NCI-H1092 (cell line): ENCODE measurements around the gene KRT79.

Experiments
- DNase-seq: peaks from one replicate; lab custom pipeline; 2025; lab: John Stamatoyannopoulos, UW

Gene KRT79

DNA sequence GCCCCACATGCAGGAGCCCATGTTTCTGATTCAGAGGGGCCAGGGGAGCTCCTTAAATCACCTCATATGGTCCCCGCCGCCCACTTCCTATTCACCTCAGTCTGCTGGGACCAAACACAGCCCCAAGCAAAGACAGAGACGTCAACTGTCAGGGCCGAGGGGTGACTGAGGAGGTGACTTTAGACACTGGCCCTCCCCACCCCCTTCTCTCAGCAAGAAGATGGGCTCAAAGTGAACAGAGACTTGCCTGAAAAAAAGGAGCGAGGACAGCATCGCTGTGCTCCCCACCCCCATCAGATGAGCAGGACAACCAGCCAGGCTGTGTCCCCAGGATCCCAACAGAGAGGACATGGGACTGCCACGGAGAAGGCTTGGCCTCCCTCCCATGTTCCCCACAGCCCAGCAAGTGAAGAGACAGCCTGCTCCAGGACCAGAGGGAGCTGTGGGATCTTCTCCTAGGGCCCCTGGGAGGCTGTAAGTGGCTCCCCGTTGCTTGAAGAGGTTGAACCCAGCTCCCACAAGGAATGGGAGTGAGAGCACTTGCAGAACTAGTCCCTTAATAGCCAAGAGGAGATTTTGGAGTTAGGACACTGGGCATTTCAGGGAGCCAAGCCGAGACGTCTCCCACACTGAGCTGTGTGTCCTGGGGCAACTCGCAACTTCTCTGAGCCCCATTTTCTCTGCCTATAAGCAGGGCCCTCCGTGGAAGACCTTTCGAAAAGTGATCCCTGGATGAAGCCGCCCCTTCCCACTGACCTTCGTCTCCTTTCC lies 1.3 kb upstream of the KRT79 start:
- DNase-seq, result no peak

DNA sequence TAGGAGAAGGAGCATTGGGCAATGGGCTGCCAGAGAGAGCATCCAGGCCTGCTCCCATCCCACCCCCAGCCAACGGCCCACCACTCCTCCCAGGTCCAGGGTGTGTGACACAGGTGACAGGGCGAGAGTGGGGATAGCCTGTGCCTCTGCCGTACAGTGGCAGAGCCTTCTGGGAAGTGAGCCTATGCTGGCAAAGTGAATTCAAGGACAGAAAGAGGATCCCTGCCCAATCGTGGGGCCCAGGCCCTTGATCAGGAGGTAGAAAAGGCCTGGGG lies 553 bp upstream of the KRT79 start:
- DNase-seq, result no peak

DNA sequence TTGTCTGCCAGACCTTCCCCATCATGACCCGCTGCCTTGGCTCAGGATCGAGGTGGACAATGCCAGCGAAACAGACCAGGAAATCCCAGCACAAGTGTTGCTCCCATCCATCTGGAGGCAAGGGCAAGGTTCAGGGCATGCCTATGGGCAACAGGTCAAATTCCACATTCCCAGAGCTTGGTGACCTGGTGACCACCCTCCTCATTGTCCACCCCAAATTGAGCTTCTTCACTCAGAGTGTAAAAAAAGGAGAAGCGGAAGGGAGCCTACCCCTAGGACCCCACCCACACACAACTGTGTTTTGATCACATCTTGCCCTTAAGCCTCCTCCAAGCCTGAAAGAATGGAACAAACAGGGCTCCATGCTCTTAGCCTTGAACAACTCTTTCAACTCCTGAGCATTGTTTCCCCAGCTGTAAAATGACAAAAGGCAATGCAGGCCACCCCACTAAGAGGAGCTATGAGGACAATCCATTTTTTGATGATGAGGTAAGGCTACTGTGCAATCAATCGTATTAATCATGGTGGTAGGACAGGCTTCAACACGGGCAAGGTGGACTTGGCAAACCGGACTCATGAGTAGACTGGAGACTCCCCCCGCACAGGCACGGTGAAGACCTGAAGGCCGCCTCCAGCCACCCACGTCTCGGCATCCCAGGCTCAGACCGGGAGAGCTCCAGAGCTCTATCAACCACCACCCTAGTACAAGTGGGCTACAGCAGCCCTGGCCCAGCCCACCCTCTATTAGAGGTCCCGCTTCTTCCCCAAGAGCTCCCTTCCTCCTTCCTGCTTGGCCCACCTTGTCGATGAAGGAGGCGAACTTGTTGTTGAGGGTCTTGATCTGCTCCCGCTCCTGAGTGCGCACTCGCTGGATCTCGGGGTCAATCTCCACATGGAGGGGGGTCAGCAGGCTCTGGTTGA lies 866 bp downstream of the KRT79 start:
- no peak for DNase-seq

DNA sequence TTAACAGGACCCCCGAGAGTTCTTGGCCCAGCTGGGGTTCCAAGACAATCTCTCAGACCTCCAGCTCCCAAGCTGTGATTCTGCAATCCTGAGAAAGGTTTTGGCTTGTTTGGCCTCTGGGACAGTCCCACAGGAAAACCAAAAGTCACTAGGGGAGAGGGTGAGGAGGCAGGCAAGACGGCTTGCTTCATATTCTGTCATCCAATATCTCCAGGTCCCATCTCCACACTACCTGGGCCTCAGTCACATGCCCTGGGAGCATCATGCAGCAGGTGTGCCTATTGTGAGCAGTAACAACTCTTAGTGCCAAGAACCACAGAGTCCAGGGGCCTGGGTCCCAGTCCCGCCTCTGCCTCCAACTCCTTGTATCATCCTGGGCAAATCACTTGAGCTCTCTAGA lies 1.7 kb downstream of the KRT79 start:
- no peak for DNase-seq

DNA sequence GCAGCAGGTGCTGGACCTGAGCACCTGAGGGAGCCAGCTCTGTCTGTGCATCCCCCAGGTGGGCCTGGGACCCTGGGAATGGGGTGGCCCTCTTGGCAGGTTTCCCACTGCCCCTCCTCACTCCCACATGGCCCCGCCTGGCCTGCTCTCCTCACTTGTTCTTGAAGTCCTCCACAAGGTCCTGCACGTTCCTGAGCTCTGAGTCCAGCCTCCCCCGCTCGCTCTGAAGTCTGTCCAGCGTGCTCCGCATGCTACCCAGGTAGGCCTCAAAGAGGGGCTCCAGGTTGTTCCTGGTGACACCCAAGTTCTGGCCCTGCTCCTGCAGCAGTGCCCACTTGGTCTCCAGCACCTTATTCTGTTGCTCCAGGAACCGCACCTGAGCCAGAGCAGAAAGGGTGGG lies 2.9 kb downstream of the KRT79 start:
- no peak for DNase-seq

DNA sequence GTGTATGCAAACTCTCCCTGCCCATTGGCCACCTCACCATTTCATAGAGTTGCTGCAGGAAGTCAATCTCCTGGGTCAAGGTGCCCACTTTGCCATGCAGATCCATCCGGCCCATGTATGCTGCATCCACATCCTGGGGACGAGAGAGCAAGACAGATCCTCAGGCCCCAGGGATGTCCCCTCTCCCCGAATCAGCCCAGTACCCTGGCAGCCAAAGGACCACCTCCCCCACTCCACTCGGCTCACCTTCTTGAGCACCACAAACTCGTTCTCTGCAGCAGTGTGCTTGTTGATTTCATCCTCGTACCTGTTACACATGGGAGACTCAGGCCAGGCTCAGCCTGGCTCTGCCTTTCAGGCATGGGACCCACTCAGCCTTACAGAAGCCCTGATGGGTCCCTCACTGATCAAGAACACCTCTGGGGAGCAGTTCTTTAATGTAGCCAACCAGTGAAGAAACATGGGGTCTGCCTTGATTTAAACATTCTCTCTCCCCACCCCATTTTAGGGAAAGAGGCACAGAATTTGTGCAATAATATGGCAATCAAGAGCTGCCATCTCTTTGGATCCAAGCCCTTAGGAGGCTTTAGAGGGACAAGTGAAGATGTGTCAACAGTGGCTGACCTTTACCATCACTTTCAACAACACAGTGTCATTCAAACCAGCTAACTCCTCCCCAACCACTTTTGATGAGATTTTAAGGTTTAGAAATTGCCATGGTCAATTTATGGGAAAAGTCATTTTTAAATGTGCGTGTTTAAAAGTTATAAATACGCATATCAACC lies 3.9 kb downstream of the KRT79 start:
- DNase-seq, result no peak

DNA sequence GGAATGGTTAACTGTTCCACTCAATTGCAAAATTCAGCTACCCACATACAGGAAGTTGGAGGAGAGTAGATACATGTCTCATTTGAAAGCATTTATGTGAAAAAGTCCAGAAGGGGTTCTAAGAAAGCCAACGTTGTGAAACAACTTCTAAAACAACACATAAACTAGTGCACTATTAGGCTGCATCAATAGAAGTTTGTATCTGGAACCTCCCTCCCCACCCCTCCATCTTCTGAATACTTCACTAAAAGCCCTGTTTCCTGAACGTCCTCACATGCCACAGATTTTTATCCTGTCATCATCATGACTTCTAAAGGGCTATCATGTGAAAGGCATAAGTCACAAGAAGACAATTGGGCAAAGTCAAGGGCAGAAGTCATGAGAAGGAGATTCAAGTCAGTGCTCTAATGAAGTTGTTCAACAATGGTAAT lies 5.5 kb downstream of the KRT79 start:
- DNase-seq, result no peak

DNA sequence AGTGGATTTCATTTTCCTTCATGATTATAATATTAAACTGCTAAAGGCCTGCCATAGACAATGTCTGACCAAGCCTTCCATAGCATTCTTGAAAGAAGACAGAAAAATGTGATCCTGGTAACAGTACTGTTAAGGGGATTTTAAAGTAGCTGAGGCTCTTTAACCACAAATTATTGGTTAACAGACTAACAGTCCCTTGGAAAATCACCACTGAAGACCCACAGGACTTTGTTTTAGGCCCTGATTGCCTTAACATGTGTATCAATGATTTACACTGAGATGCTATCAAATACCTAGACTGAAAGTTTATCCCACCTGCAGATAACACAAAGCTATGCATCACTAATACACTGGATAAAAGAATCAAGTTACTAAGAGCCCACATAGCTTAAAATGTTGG lies 6.0 kb downstream of the KRT79 start:
- no peak for DNase-seq

DNA sequence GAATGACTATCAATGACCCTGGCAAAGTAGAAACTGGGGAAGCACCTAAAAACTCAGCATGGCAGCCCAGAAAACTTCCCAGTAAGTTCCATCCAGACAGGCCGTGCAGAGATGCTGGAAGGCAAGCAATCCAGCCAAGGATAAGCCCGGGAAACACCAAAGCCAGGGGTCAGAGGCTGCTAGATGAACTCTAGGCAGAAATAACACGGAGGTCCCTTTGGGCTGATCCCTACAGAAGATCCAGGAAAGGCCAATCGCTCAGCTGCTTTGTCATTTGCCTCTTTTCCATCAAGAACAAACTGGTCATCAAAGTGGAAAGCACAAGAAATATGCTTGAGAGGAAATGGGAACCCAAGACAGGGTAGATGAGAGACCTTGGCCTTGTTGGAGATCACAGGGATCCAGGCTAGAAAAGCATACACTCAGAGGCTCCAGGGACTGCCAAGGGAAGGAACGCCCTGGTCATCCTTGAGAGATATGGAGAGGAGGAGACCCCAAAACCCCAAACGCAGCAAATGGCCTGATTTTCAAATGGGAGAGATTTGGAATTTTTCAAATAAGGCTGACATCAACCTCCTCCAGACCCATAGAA lies 6.5 kb downstream of the KRT79 start:
- DNase-seq, result no peak

DNA sequence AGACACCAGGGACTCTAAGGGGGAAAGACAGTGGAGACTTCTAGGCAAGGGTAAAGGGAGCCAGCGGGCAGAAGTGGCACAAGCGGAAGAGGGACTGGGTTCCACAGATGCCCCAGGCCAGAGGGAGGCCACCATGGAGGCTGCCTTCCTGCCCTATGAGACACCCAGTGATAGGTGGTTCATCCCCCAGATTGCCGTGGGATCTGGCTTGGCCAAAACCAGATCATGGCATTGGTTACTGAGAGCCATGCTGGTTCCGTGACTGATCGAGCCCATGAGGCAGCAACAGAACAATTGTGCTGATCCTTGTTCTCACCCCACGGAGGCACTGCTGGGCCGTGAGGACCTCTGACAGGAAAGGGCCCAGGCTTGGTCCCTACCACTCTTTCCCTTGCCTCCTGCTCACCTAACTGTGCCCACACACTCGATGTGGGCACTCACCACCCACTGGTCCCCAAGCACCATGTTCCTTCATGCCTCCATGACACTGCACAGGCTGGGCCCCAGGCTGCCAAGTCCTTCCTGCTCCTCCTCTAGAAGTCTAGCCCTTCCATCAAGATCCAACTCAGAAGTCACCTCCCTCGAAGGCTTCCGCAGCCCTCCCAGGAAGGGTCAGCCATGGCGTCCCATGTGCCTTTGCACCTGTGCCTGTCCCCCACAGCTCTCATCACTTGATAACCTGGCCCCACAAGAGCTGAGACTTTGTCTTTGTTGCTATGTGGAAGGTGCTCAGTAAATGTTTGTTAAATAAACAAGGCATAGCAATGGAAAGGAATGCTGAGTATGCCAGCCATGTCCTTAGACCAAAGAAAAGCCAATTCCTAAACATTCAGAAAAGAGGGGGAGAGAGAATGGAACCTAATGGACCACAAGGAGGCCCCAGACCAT lies 7.3 kb downstream of the KRT79 start:
- DNase-seq, result no peak

DNA sequence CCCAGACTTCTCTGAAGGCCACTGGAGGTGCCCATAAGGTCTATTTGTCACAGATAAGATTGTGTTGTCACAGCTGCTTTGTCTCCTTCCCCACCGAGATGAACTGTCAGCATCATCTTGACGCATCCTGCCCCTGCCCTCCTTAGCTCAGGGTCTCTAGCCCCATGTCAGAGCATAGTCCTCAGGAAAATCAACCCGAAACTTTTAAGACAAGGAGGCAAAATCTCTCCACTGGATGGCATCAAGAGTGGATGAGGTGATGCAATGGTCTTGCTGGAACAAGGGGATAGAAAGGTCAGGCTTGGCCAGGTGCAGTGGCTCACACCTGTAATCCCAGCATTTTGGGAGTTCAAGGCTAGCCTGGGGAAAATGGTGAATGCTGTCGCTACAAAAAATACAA lies 8.2 kb downstream of the KRT79 start:
- no peak for DNase-seq

DNA sequence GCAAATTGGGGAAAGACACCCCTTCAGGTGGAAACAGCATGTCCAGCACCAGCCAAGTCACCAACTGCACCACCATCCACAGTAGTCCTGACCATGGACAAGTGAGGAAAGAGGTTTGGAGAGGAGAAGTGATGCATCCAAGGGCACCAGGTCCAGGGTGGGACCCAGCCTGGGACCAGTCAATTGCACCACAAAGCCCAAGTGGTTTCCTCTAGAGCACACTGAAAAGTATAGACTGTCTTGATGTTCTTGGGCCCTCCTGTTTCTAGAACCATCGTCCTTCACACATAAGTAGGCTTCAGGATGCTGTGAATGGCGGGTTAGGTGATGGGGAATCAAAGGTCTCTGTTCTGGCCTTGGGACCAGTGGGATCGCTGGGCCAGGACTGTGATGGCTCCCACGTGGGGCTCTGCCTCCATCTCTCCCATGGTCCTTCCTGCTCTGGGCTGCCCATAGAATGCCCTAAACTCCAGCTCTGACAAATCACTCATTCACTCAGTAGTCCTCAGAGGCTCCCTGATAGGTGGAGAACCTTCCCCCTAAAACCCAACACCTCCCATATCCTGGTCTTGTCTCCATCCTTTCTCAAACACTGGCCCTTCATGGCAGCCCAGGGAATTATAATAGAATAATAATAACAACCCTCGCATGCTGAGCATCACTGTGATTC lies 9.2 kb downstream of the KRT79 start:
- DNase-seq, result no peak

DNA sequence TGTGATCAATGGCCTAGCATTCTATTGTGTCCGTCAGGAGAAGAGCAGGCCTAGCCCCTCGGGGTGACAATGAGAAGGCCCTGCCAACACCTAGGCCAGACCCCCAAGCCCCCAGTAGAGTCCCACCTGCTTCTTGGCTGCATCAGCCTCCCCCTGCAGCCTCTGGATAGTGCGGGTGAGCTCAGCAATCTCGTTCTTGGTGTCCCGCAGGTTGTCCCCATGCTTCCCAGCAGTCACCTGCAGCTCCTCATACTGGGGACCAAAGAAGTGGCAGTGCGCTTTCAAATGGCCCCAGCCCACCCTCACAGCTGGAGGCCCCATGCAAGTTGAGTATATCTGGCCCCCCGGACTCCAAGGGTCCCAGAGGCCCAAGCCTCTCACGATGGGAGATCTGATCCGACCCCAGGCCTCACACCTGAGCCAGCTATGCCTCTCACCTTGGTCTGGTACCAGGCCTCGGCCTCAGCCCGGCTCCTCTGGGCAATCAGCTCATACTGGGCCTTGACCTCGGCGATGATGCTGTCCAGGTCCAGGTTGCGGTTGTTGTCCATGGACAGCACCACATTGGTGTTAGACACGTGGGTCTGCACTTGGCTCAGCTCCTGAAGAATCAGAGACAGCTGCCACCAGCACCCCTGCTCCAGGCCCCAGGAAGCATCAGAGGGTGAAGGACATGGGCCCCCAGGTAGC lies 10.2 kb downstream of the KRT79 start:
- no peak for DNase-seq

DNA sequence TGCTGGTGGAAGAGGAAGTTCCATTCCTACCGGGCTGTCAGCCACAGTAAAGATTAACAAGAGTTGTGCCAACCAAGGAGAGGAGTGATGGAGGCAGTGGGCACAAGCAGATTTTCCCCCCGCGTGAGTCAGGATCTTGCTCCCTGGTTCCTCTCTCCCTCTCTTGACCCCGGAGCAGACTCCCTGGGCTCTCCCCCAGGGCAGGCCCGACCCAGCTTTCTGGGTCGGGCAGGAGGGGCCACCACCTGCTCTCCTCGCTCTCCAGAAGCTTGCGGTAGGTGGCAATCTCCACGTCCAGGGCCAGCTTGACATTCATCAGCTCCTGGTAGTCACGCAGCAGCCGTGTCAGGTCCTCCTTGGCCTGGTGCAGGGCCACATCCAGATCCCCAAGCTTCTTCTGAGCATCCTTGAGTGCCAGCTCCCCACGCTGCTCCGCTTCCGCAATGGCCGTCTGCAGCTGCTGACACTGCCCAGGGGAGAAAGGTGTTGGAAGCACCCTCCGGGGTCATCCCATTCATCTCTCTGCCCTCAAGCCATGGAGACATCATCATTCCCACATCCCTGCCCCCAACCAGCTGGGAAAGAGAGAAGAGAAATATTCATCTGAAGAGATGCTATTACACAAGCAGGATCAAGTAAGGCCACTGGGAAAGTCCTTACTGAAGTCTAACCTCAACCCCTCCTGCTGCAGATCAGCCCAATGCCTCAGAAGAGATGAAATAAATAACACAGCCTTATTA lies 11.2 kb downstream of the KRT79 start:
- no peak for DNase-seq

DNA sequence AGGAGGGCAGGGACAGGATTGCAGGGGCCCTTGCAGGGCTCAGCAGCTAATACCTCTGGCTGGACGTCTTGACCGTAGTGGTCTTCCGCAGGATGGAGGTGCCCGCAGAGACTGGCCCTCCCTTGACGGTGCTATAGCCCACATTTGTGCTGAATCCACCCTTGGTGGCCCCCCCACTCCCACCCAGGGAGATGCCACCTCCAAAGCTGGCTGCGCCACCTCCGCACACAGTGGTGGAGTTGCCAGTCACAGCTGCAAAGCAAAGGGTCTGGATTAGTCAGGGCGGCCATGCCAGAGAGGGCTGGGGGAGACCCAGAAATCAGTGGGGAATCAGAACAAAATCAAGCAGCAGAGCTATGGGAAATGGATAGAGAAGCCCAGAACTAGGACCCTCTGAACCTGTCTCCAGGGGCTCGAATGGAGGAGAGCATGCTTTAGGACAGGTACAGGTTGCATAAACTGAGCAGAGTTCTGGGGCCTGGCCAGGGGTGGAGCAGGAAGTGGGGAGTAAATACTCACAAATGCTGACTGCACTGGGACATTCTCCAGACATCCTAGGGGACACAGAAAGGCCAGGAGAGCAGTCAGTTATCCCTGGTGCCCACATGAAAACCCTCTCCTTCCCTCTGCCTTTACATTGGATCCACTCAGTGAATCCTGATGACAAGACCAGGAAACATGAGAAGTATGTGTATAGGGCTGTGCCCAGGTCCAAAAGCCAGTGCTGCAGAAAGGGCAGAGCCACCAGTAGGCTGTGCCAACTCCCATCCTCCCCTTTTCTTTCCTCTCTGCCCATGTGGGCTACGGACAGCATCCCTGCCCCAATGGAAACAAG lies 12.1 kb downstream of the KRT79 start:
- no peak for DNase-seq

DNA sequence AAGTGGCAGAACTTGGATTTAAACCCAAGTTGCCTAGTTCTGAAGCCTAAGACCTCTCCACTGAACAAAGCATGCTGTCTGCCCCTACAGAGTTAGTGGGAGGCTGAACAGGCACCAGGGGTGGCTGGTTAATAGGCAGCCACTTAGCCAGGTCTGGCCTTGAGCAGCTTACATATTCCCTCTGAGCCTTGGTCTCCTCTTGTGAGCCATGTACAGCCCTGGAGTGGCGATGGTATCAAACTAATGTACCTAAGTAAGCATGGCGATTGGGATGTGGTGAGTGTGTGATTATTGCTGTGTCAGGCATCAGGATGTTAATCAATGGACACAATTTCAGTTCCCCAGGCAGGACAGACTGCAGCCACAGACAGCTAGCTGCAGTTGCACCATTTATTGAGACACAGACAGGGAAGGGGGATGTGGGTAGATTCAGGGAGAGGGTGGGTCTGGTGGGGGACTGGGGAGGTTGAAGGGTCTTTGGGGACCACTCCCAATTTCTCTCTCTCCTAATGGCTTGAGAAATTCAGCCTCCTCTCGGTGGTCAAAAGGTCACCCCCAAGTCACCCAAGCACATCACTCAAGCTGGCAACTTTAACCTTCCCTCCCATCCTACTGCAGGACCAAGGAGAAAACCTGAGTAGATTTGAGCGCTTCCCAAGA lies 12.9 kb downstream of the KRT79 start:
- DNase-seq, result no peak

DNA sequence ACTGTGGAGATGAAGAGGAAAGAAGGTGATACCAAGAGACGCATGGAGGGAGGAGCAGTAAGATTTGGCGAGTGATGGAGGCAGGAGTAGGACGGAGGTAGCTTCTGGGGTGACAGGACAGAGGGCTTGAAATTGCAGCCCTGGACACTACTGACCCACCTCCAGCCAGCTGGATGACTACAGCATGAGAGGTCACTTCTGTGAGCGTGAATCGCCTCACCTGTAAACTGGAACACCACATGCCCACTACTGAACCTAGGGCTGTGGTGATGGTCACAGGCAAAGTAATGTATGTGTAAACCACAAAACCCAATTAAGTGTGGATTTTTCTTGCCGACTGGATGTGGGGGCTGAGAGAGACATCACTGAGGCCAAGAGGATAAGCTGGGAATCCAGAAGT lies 13.6 kb downstream of the KRT79 start:
- no peak for DNase-seq
